A673 (cell line): ENCODE results near the gene SOS1. TPM values are rescaled to one million over a fixed set of nuclear protein-coding genes. Genes with fewer than 3 reads are reported as not detected.

Experiments used
- BruUV-seq: library from RNA; stranded (reverse); fragments of 400-500 nt; replicated peaks from 2 replicates; lab custom pipeline; 2021; lab: Mats Ljungman, UMichigan
- CTCF ChIA-PET: fragments of 300-600 bp; sonication (Branson Sonifier 250); formaldehyde crosslinking; loops from one replicate; lab custom pipeline; 2022; ENCODE audit warnings: antibody characterized with exemption; lab: Charles Lee
- POLR2A ChIA-PET: fragments of 300-600 bp; sonication (Branson Sonifier 250); formaldehyde crosslinking; loops from one replicate; lab custom pipeline; 2022; ENCODE audit warnings: antibody characterized with exemption; ENCODE audit not compliant: low non-redundant PET; lab: Charles Lee
- DNase-seq: peaks from one replicate; pipeline ENCODE4 v3.0.0-alpha.2; 2015; ENCODE audit warnings: low spot score
- H3K27ac ChIP-seq: fragments of 200-600 bp; sonication (generic); 2 replicates; pipeline ENCODE4 v1.5.1; 2016; ENCODE audit warnings: mixed run types, low read depth, mild to moderate bottlenecking, mixed read lengths, antibody characterized with exemption, low read length; ENCODE audit not compliant: poor library complexity, severe bottlenecking
- H3K27me3 ChIP-seq: fragments of 200-600 bp; sonication (generic); replicated peaks from 2 replicates; pipeline ENCODE4 v1.6.1; 2017; ENCODE audit warnings: mixed run types, low read depth, mild to moderate bottlenecking, mixed read lengths, antibody characterized with exemption, low read length; ENCODE audit not compliant: insufficient read depth, poor library complexity
- H3K36me3 ChIP-seq: fragments of 200-600 bp; sonication (generic); 2 replicates; pipeline ENCODE4 v1.6.1; 2016; ENCODE audit warnings: mixed run types, mild to moderate bottlenecking, mixed read lengths, antibody characterized with exemption, low read length; ENCODE audit not compliant: insufficient read depth, poor library complexity, severe bottlenecking
- H3K4me1 ChIP-seq: fragments of 200-600 bp; sonication (generic); 2 replicates; pipeline ENCODE4 v1.6.1; 2017; ENCODE audit warnings: mixed run types, mild to moderate bottlenecking, mixed read lengths, antibody characterized with exemption, low read length; ENCODE audit not compliant: insufficient read depth, poor library complexity, severe bottlenecking
- H3K4me3 ChIP-seq: fragments of 200-600 bp; sonication (generic); 2 replicates; pipeline ENCODE4 v1.5.1; 2016; ENCODE audit warnings: low read depth, mixed run types, mild to moderate bottlenecking, mixed read lengths, low read length; ENCODE audit not compliant: poor library complexity, severe bottlenecking
- H3K9me3 ChIP-seq: fragments of 200-600 bp; sonication (generic); 2 replicates; pipeline ENCODE4 v1.6.1; 2016; ENCODE audit warnings: mixed run types, low read depth, mild to moderate bottlenecking, mixed read lengths, antibody characterized with exemption, low read length; ENCODE audit not compliant: poor library complexity, severe bottlenecking
- EZH2 ChIP-seq: fragments of 200-600 bp; sonication (generic); IDR thresholded peaks from 2 replicates; pipeline ENCODE4 v1.6.1; 2017; ENCODE audit warnings: borderline replicate concordance, low read depth, mild to moderate bottlenecking, mixed read lengths, antibody characterized with exemption, low read length; ENCODE audit not compliant: poor library complexity, severe bottlenecking
- intact Hi-C: fragments of 100-400 bp; cut with micrococcal nuclease; formaldehyde crosslinking; loops from one replicate; pipeline ENCODE4 v1.10.0; 2022; ENCODE audit not compliant: unreplicated experiment
- total RNA-seq: library from RNA; stranded (reverse); gene quantifications from 2 replicates; pipeline ENCODE4 v1.2.3, GENCODE V29; 2021
- TF ChIP-seq, protein P1 (sequence below): fragments of 300-800, 200-600 bp; sonication (generic); conservative IDR thresholded peaks from 2 replicates; pipeline ENCODE4 v1.5.1; 2017; ENCODE audit warnings: low read depth, mild to moderate bottlenecking, antibody characterized with exemption, low read length, moderate library complexity, mixed read lengths

Gene SOS1
- total RNA-seq, 1 experiment from 2014 or later = 37.8 TPM

GRCh38 chr2:38975042-38975441, 145.8 kb downstream of the SOS1 start:
- no peak overlapping the region for H3K27ac ChIP-seq
- ChIA-PET POLR2A (no interaction called here), CTCF (no interaction called here)
- no TSS peak for BruUV-seq
- TF ChIP-seq EZH2 = no peak
- TF ChIP-seq, protein P1, sequence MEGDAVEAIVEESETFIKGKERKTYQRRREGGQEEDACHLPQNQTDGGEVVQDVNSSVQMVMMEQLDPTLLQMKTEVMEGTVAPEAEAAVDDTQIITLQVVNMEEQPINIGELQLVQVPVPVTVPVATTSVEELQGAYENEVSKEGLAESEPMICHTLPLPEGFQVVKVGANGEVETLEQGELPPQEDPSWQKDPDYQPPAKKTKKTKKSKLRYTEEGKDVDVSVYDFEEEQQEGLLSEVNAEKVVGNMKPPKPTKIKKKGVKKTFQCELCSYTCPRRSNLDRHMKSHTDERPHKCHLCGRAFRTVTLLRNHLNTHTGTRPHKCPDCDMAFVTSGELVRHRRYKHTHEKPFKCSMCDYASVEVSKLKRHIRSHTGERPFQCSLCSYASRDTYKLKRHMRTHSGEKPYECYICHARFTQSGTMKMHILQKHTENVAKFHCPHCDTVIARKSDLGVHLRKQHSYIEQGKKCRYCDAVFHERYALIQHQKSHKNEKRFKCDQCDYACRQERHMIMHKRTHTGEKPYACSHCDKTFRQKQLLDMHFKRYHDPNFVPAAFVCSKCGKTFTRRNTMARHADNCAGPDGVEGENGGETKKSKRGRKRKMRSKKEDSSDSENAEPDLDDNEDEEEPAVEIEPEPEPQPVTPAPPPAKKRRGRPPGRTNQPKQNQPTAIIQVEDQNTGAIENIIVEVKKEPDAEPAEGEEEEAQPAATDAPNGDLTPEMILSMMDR = no peak
- no peaks in the 10 kb centered on the region for H3K4me1 ChIP-seq
- intact Hi-C loops = no loop called here
- no peaks in the 10 kb centered on the region for H3K36me3 ChIP-seq
- H3K9me3 ChIP-seq = no peaks in the 10 kb centered on the region
- no peak overlapping the region for H3K4me3 ChIP-seq
- DNase-seq = no peak
- no peaks in the 10 kb centered on the region for H3K27me3 ChIP-seq

- no peaks in the 10 kb centered on the region for H3K4me1 ChIP-seq
- no TSS peak for BruUV-seq
- ChIA-PET POLR2A (no interaction called here), CTCF (no interaction called here)
- intact Hi-C loops = no loop called here
- no peaks in the 10 kb centered on the region for H3K9me3 ChIP-seq
- H3K27me3 ChIP-seq = no peaks in the 10 kb centered on the region
- no peak overlapping the region for H3K4me3 ChIP-seq
- DNase-seq = no peak
- H3K27ac ChIP-seq = no peak overlapping the region
- no peaks in the 10 kb centered on the region for H3K36me3 ChIP-seq
- TF ChIP-seq EZH2 = no peak
- TF ChIP-seq, protein P1 = no peak
Measured at GRCh38 chr2:38973266-38973665, 147.6 kb downstream of the SOS1 start.

DNA sequence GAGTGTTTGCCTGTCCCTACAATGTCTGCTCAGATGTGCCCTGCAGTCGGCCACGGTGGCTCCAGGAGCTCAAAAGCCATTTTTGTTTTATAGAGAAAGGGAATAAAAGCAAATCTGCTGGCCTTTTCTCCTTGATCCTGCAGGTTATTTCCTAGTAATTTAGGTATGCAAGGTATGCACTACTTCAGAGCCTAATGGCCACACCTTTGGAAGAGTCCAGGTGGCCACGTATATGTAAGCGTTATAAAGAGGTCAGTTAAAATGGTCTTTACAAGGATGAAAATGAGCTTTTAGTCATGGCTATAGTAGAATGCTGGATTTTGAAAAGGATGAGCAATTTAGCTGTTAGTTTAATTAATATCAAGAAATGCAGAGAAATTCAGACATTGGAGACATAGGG, 149.5 kb downstream of the SOS1 start:
- CTCF ChIA-PET = no interaction called here
- POLR2A ChIA-PET = interaction anchor here (0.5 kb wide), 1 partner anchor 220 kb away, joined by 4 read pairs; no protein-coding TSS in a partner anchor
- intact Hi-C loops = no loop called here
- no peak for DNase-seq
- Histone ChIP-seq H3K9me3 (no peaks in the 10 kb centered on the region), H3K27ac (no peak overlapping the region), H3K27me3 (no peaks in the 10 kb centered on the region), H3K4me3 (no peak overlapping the region), H3K36me3 (no peaks in the 10 kb centered on the region), H3K4me1 (no peaks in the 10 kb centered on the region)
- no TSS peak for BruUV-seq
- TF ChIP-seq, protein P1 = no peak
- TF ChIP-seq EZH2 = no peak
